Measurements from ENCODE around the gene NUDT4. TPM values are rescaled to one million over a fixed set of nuclear protein-coding genes. Genes with fewer than 3 reads are reported as not detected.

The NUDT4 gene
- total RNA-seq, 2 donors from 2014 or later, result 138 to 241 TPM

DNA sequence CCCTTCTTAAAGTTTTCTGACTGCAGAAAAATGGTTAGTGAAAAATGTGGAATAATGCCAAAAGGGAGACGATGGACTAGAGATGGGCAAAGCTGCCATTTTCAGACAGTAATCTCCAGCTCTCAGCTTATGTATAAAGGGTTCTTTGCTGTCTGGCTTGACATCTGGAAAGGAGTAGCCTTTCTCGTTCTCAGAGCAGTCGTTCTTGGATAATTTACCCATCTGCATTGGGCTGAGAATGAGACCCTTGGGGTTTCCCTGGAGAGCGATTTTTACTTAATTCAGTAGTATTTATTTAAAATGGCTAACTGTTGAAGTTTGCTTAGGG lies 1.2 kb downstream of the NUDT4 start:
- Histone ChIP-seq H3K4me3 (peak overlapping the region; percentile 87 to 93), H3K36me3 (no peaks in the 10 kb centered on the region), H3K9me3 (no peaks in the 10 kb centered on the region), H3K27me3 (replicated peaks; ENCODE audit: insufficient read depth) (no peaks in the 10 kb centered on the region), H3K27ac (peak overlapping the region; percentile 94 to 97), H3K4me1 (replicated peaks) (no peaks in the 10 kb centered on the region)
- intact Hi-C loops (cut with DNase I), result loop anchor here (5.0 kb wide), 3 partner anchors 202 to 452 kb away; partner anchors contain the start of gene EEA1
- 0% methylated on average over 4 of the region's 4 CpGs for WGBS
- TF ChIP-seq POLR2AphosphoS5 (IDR thresholded peaks at IDR 0.05), result no peak
- TF ChIP-seq, protein P1, sequence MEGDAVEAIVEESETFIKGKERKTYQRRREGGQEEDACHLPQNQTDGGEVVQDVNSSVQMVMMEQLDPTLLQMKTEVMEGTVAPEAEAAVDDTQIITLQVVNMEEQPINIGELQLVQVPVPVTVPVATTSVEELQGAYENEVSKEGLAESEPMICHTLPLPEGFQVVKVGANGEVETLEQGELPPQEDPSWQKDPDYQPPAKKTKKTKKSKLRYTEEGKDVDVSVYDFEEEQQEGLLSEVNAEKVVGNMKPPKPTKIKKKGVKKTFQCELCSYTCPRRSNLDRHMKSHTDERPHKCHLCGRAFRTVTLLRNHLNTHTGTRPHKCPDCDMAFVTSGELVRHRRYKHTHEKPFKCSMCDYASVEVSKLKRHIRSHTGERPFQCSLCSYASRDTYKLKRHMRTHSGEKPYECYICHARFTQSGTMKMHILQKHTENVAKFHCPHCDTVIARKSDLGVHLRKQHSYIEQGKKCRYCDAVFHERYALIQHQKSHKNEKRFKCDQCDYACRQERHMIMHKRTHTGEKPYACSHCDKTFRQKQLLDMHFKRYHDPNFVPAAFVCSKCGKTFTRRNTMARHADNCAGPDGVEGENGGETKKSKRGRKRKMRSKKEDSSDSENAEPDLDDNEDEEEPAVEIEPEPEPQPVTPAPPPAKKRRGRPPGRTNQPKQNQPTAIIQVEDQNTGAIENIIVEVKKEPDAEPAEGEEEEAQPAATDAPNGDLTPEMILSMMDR (IDR thresholded peaks at IDR 0.05), result no peak
- no peak for TF ChIP-seq POLR2A (IDR thresholded peaks at IDR 0.05)
- no peak for DNase-seq (ENCODE audit: low spot score)

DNA sequence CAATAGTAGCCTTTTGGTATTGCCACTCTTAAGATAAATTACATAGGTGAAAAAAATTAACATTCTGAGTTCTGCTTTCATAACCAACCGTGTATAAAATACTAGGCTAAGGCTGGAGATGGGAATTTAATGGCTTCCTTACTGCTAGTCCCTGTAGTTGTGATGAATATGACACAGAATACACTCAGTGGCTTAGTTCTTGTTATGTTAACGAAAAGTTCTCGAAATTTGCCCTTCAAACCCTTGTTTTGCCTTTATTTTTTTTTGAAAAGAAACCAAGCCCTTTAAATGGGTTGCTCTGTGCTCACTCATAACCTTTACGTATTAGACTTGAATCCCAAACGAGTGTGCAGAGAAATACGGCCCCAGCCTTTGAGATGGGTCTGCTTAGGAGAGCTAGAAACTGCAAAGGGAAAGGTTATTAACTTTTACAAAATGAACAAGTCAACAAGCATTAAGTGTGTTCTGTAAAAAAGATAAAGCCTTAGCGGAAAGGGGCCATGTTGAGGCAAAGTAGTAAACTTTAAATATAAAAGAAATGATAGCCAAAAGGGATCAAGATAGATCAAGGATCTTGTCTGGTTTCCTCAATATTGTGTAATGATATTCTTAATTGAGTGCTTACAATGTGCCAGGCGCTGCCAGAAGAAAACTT lies 1.7 kb downstream of the NUDT4 start:
- DNase-seq (ENCODE audit: low spot score), result no peak

DNA sequence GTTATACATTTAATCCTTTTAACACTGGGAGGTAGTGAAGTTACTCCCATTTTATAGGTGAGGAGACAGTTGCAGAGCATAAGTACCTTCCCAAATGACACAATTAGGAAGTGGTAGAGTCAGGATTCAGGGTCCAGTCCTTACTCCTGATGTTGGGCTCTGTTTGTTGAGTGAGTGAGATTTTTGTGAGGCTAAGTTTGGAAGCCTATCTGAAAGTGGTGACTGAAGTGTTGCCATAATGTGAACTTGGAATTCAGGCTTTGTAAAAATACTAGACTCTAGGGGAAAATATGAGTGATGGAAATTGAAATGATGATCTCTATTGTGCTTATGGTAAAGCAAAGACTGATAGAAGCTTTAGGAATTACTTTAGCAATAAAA lies 2.2 kb downstream of the NUDT4 start:
- H3K27ac ChIP-seq, result peak overlapping the region; percentile 94 to 97
- DNase-seq (ENCODE audit: low spot score), result no peak
- H3K27me3 ChIP-seq (replicated peaks; ENCODE audit: insufficient read depth), result no peaks in the 10 kb centered on the region
- no peaks in the 10 kb centered on the region for H3K36me3 ChIP-seq
- H3K4me3 ChIP-seq, result peak overlapping the region; percentile 87 to 93
- no peak for TF ChIP-seq POLR2A (IDR thresholded peaks at IDR 0.05)
- TF ChIP-seq, protein P1 (IDR thresholded peaks at IDR 0.05), result no peak
- no peak for TF ChIP-seq POLR2AphosphoS5 (IDR thresholded peaks at IDR 0.05)
- no peaks in the 10 kb centered on the region for H3K4me1 ChIP-seq (replicated peaks)
- no peaks in the 10 kb centered on the region for H3K9me3 ChIP-seq
- intact Hi-C loops (cut with DNase I), result loop anchor here (5.0 to 10.0 kb wide), 4 partner anchors 203 to 453 kb away; partner anchors contain the start of gene EEA1

More for the DNA sequence above, 1.7 kb downstream of the NUDT4 start:
- Histone ChIP-seq H3K4me3 (peak overlapping the region; percentile 87 to 93), H3K9me3 (no peaks in the 10 kb centered on the region), H3K27ac (peak overlapping the region; percentile 94 to 97), H3K4me1 (replicated peaks) (no peaks in the 10 kb centered on the region), H3K36me3 (no peaks in the 10 kb centered on the region), H3K27me3 (replicated peaks; ENCODE audit: insufficient read depth) (no peaks in the 10 kb centered on the region)
- TF ChIP-seq POLR2AphosphoS5 (IDR thresholded peaks at IDR 0.05) (no peak), POLR2A (IDR thresholded peaks at IDR 0.05) (no peak)
- TF ChIP-seq, protein P1 (IDR thresholded peaks at IDR 0.05), result no peak
- intact Hi-C loops (cut with DNase I), result loop anchor here (5.0 kb wide), 3 partner anchors 202 to 452 kb away; partner anchors contain the start of gene EEA1
- WGBS, result 2% methylated on average over 8 of the region's 8 CpGs

DNA sequence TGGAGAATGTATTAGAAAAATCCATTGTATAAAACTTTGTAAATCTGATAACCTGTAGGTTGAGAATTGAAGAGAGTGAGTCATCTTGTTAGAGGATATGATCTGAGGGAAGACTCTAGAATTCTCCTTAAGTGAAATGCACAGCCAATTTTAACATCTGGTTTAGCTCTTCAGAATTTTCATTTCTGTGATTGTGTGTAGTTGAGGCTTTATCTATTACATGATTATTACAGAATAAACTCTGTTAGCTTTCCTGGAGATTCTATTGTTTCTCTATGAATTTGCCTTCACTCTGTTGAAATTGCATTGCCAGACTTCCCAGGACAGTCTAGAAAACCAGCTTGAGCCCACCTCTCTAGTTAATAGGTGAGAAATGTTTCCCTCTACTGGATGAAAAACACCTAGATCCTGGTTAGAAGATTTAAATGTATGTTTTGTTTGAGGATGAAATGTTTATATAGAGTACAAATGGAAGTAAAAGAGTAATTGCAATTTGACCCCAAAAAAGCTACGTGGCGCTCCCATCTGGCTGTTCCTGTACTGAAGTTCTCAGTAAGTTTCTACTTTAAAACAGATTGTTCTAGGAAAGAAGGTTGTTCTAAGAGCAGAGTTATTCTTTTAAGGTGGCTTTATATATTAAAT lies 2.9 kb downstream of the NUDT4 start:
- peak overlapping the region; percentile 94 to 97 for H3K27ac ChIP-seq
- peak; percentile 29 for TF ChIP-seq POLR2AphosphoS5 (IDR thresholded peaks at IDR 0.05)
- TF ChIP-seq, protein P1 (IDR thresholded peaks at IDR 0.05), result peak in 3 of 4 experiments; percentile 30 to 47 (median 42)
- no peak for TF ChIP-seq POLR2A (IDR thresholded peaks at IDR 0.05)
- intact Hi-C loops (cut with DNase I), result loop anchor here (10.0 kb wide), 1 partner anchor 356 kb away; no protein-coding TSS in a partner anchor
- DNase-seq (ENCODE audit: low spot score), result no peak
- 9% methylated on average over 2 of the region's 2 CpGs for WGBS
- H3K27me3 ChIP-seq (replicated peaks; ENCODE audit: insufficient read depth), result no peaks in the 10 kb centered on the region
- no peaks in the 10 kb centered on the region for H3K9me3 ChIP-seq
- H3K4me3 ChIP-seq, result peak overlapping the region; percentile 87 to 93
- H3K4me1 ChIP-seq (replicated peaks), result no peaks in the 10 kb centered on the region
- no peaks in the 10 kb centered on the region for H3K36me3 ChIP-seq

Data from prostate gland (tissue), 2 donors.